Stimulated activated CD4-positive, alpha-beta T cell treated with anti-CD3 and anti-CD28 coated beads, Interleukin-15, amount 100 ng/mL, for 1 hour (primary cell): ENCODE measurements around the gene JMJD1C.
"Not testable (repeated sequence)": the region's sequence is repeated elsewhere in the genome, so short reads cannot be mapped to it uniquely, and the experiment has no call there.

Experiments
- DNase-seq, 2 donors: peaks; one replicate each; pipeline ENCODE4 v3.0.0-alpha.2; 2020; ENCODE audit warnings: low read depth in 1 of 2, low spot score in 1 of 2

JMJD1C gene, protein sequence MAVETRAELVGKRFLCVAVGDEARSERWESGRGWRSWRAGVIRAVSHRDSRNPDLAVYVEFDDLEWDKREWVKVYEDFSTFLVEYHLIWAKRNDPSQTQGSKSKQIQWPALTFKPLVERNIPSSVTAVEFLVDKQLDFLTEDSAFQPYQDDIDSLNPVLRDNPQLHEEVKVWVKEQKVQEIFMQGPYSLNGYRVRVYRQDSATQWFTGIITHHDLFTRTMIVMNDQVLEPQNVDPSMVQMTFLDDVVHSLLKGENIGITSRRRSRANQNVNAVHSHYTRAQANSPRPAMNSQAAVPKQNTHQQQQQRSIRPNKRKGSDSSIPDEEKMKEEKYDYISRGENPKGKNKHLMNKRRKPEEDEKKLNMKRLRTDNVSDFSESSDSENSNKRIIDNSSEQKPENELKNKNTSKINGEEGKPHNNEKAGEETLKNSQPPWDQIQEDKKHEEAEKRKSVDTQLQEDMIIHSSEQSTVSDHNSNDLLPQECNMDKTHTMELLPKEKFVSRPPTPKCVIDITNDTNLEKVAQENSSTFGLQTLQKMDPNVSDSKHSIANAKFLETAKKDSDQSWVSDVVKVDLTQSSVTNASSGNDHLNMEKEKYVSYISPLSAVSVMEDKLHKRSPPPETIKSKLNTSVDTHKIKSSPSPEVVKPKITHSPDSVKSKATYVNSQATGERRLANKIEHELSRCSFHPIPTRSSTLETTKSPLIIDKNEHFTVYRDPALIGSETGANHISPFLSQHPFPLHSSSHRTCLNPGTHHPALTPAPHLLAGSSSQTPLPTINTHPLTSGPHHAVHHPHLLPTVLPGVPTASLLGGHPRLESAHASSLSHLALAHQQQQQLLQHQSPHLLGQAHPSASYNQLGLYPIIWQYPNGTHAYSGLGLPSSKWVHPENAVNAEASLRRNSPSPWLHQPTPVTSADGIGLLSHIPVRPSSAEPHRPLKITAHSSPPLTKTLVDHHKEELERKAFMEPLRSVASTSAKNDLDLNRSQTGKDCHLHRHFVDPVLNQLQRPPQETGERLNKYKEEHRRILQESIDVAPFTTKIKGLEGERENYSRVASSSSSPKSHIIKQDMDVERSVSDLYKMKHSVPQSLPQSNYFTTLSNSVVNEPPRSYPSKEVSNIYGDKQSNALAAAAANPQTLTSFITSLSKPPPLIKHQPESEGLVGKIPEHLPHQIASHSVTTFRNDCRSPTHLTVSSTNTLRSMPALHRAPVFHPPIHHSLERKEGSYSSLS (N-terminal part only)

DNA sequence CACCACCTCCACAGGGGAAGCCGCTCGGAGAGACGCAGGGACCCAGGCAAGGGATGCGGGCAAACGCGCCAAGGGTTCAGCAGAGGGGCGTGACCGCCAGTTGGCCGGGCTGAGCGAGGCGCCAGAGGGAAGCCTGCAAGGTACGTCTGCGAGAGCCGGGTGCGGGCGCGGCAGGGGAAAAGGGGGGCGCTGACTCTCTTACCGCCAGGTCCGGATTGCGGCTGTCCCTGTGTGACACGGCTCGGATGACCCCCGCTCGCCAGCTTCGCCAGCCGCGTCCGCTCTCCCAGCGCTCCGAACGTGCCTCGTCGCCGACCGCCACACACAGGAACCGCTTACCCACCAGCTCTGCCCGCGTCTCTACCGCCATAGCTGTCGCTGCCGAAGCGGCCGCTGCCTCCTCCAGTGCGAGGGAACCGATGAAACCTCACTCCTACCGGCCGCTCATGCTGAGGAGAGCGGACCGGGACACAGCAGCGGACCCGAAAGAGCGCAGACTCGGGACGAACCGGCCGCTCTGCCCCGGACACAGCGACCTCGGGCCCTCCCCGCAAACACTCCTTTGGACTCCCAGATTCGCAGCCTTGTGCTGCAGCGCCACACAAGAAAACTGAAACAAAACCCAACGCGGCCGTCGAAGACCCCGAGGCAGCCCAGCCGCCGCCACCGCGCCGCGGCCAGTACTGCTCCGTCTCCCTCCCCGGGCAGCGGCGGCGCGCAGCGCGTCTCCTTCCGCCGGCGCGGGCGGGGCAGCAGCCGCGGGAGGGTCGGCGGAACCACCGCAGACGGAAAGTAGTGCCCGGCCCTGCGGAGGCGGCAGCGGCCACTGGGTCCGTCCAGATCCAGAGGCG lies at the start of gene JMJD1C:
JMJD1C (minus strand) TSS at position 685 of the 851 bp plus-strand sequence; CDS start at position 370, 315 bp downstream.
- DNase-seq, result peak; percentile 35 to 40

DNA sequence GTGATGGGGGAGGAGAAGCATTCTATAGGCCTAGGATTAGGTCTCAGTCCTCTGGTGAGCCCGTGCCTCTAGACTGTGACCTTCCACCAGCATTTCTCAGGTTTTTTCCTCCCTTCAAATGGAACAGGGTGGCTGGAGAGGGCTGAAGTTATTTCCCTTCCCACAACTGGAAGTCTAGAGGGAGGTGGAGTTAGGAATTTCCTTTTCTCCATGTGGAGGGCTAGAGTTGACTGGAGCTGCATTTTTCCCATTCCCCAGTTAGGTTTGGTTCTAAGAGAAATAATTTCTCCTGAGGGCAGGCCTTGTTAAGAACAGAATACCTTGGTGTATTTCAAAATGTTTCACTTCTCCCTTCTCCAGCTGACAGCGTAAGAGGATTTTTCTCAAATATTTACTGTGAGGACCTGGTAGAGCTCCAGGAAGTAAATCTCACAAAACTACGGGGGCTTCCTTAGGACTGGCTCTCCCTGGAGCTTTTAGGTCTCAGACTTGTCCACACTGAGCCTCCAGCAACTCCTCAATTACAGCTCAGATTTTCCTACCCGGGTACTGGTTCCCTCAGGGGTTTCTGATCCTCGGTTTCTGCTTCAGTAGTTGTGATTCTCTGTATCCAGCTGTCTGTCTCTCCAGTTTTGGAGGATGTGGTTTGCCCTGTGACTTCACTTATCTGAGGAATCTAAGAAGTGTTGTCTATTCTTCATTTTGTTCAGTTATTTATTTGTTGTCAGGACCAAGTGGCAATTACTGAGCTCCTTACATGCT lies 49.4 kb upstream of the JMJD1C start:
- DNase-seq, result no peak

GRCh38 chr10:63506554-63506953 lies 40.8 kb upstream of the JMJD1C start:
- no peak for DNase-seq

- DNase-seq, result no peak
Observed at GRCh38 chr10:63505562-63505961, 39.8 kb upstream of the JMJD1C start.

- DNase-seq, result no peak
Observed at GRCh38 chr10:63504145-63504881, 38.5 kb upstream of the JMJD1C start.

DNA sequence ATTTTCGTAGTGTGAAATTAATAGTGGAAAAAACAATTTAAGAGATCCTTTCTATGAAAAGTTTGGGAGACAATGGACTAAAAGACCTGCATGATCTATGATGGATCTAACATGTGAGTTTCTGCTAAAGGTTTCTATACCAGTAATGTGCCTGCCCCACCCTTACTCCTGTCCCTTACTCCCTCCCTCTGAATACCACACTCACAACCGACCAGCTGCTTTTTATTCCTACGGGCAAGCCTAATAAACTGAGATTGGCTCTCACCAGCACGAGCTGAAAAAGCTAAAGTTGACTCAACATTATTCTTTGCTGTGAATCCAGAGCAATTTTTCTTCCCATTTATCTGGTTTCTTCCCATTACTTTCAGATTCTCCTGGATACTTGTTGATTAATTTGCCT lies 37.6 kb upstream of the JMJD1C start:
- no peak for DNase-seq

- no peak for DNase-seq
Observed at GRCh38 chr10:63502832-63503231, 37.1 kb upstream of the JMJD1C start.

GRCh38 chr10:63501954-63502353 lies 36.2 kb upstream of the JMJD1C start:
- DNase-seq, result no peak

DNA sequence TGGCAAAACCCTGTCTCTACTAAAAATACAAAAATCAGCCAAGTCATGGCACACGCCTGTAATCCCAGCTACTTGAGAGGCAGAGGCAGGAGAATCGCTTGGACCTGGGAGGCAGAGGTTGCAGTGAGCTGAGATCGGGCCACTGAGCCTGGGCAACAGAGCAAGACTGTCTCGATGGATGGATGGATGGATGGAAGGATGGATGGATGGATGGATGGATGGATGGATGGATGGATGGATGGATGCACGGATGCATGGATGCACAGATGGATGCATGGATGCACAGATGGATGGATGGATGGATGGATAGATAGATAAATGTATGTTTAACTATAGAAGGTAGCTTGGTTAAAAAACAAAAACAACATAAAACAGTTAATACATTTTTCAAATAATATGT lies 34.8 kb upstream of the JMJD1C start:
- DNase-seq, result not testable (repeated sequence)

- DNase-seq, result no peak
Observed at GRCh38 chr10:63498665-63499064, 32.9 kb upstream of the JMJD1C start.

DNA sequence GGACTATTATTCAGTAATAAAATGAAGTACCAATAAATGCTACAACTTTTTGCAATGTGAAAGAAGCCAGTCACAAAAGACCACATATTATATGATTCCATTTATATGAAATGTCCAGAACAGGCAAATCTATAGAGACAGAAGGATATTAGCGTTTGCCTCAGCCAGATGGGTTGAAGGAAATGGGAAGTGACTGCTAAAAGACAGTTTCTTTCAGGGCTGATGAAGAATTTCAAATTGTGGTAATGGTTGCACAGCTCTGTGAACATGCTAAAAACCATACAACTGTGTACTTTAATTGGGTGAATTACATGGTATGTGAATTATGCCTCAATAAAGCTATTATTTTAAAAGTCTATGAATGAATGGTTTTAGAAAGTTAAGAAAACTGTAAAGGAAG lies 31.5 kb upstream of the JMJD1C start:
- no peak for DNase-seq

- DNase-seq, result no peak
Observed at GRCh38 chr10:63496561-63496960, 30.8 kb upstream of the JMJD1C start.

- no peak for DNase-seq
Observed at GRCh38 chr10:63494951-63495350, 29.2 kb upstream of the JMJD1C start.

- no peak for DNase-seq
Observed at GRCh38 chr10:63493004-63493403, 27.2 kb upstream of the JMJD1C start.

DNA sequence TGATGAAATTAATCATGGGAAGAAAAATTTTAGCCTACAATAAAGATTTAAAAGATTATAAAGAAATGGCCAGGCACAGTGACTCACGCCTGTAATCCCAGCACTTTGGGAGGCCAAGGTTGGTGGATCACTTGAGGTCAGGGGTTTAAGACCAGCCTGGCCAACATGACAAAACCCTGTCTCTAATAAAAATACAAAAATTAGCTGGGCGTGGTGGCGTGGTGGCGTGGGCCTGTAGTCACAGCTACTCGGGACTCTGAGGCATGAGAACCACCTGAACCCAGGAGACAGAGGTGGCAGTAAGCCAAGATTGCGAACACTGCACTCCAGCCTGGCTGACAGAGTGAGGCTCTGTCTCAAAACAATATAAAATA lies 26.5 kb upstream of the JMJD1C start:
- DNase-seq, result not testable (repeated sequence)

GRCh38 chr10:63491588-63492316 lies 26.0 kb upstream of the JMJD1C start:
- DNase-seq, result no peak

DNA sequence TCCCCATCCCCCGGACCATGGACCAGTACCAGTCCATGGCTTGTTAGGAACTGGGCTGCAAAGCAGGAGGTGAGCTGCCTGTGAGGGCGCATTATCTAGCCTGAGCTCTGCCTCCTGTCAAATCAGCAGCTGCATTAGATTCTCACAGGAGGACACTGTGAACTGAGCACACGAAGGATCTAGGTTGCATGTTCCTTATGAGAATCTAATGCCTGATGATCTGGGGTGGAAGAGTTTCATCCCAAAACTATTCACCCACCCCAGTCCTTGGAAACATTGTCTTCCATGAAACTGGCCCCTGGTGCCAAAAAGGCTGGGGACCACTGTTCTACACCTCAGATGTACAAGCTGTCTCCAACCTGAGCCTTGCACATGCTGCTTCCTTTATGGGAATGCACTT lies 24.1 kb upstream of the JMJD1C start:
- DNase-seq, result no peak

GRCh38 chr10:63487990-63488389 lies 22.2 kb upstream of the JMJD1C start:
- no peak for DNase-seq
